HCT116 (cell line): ENCODE data around the gene PITPNC1. TPM values are rescaled to one million over a fixed set of nuclear protein-coding genes. Genes with fewer than 3 reads are reported as not detected.

Experiments
- microRNA counts: library from miRNA; unstranded; fragments of <30 nt; microRNA quantifications from one replicate; lab custom pipeline; 2015
- microRNA-seq: library from miRNA; unstranded; fragments of <30 nt; microRNA quantifications from one replicate; pipeline ENCODE4, GENCODE V29; 2016; ENCODE audit warnings: borderline number of aligned reads
- total RNA-seq: library from RNA; stranded (reverse); gene quantifications from one replicate; pipeline ENCODE4 v1.2.1, GENCODE V29; 2021; ENCODE audit not compliant: unreplicated experiment

The PITPNC1 gene
- total RNA-seq, 1 experiment from 2014 or later = 41.9 TPM

MicroRNA genes within 50 kb of the gene (microRNA counts, 767-probe panel; counts per million panel counts)
- microRNA hsa-miR-548aa (lab: Ali Mortazavi, UCI) = not detected
- microRNA hsa-miR-548d-3p (lab: Ali Mortazavi, UCI) = not detected
- not detected for microRNA hsa-miR-548d-5p (lab: Ali Mortazavi, UCI)

Small RNAs within 50 kb of the gene (microRNA-seq; reads per million reads assigned to microRNA genes)
- gene MIR548AA2 = not detected
- gene MIR548D2 = not detected

Other genes with a start within 250 kb of the PITPNC1 start
- 40.5 TPM for gene HELZ, start 132.1 kb upstream of the PITPNC1 start, total RNA-seq
- 115 TPM for gene PSMD12, start 10.7 kb upstream of the PITPNC1 start, total RNA-seq